SK-N-DZ (cell line): ENCODE measurements around the gene CDH1. TPM values are rescaled to one million over a fixed set of nuclear protein-coding genes. Genes with fewer than 3 reads are reported as not detected.
"Not testable (repeated sequence)": the region's sequence is repeated elsewhere in the genome, so short reads cannot be mapped to it uniquely, and the experiment has no call there.

Experiments
- DNase-seq: peaks from one replicate; pipeline ENCODE4 v3.0.0-alpha.2; 2015; ENCODE audit warnings: low spot score
- polyA plus RNA-seq, 2 experiments: library from polyadenylated mRNA; depleted of rRNA; stranded (reverse); fragments of >200 nt; gene quantifications; 2 replicates each; pipeline ENCODE4 v1.2.3, GENCODE V29; 2014

The CDH1 gene
- polyA plus RNA-seq (2014; cell fraction: cytosol; rRNA removed): not detected in 2 replicates
- polyA plus RNA-seq (2014; cell fraction: nucleus; rRNA removed): not detected in 2 replicates

DNA sequence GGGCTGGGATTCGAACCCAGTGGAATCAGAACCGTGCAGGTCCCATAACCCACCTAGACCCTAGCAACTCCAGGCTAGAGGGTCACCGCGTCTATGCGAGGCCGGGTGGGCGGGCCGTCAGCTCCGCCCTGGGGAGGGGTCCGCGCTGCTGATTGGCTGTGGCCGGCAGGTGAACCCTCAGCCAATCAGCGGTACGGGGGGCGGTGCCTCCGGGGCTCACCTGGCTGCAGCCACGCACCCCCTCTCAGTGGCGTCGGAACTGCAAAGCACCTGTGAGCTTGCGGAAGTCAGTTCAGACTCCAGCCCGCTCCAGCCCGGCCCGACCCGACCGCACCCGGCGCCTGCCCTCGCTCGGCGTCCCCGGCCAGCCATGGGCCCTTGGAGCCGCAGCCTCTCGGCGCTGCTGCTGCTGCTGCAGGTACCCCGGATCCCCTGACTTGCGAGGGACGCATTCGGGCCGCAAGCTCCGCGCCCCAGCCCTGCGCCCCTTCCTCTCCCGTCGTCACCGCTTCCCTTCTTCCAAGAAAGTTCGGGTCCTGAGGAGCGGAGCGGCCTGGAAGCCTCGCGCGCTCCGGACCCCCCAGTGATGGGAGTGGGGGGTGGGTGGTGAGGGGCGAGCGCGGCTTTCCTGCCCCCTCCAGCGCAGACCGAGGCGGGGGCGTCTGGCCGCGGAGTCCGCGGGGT is at the start of gene CDH1:
Gene CDH1 (plus strand): TSS at position 247 of the 684 bp plus-strand sequence. CDS start 124 bp downstream, at position 371.
- no peak for DNase-seq

DNA sequence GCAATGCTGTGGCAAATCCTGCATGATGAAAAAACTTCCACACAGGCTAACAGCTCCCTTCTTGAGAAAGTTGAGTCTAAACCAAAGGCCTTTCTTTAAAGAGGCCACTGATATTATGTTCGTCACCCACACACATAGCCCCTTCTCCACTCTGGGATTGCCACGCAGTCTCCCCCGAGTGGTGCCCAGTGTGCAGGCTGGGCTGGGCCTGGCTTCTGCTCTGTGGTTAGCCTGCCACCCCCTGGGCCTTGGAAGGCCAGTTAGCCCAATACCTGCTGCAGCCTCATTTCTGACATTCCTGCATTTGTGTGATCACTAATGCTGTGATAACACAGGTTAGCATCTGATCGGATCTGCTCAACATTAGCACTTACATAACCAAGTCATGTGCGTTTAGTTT is 47.2 kb upstream of the CDH1 start:
- DNase-seq: no peak

DNA sequence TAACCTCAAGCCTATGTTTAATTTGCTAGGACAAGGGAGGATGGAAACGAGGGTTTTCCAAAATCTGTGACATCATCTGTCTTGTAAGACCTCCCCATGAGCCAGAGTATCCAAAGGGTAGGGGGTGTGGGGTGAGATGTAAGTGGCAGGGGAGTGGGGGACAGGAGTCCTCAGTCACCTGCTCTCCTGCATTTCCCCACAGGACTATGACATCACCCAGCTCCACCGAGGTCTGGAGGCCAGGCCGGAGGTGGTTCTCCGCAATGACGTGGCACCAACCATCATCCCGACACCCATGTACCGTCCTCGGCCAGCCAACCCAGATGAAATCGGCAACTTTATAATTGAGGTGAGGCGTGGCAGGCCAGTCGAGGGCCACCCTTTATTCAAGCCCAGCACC is 41.5 kb upstream of the CDH1 start:
- DNase-seq: no peak

DNA sequence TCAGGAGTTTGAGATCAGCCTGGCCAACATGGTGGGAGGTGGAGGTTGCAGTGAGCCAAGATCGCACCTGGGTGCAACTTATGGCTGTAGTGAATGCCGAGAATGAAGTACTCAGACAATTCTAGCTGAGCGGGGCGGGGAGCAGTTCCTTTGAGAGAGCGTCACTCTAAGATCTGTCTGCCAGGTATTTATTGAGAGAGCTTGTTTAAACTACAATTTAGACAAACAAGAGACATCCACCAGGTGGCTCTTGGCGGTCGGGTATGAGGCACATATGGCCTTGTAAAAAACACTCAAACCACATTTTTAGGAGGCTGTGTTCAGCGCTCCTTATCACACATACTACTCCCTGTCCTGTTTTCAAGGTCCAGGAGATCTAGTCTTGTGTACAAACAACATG is 40.6 kb upstream of the CDH1 start:
- DNase-seq: no peak

DNA sequence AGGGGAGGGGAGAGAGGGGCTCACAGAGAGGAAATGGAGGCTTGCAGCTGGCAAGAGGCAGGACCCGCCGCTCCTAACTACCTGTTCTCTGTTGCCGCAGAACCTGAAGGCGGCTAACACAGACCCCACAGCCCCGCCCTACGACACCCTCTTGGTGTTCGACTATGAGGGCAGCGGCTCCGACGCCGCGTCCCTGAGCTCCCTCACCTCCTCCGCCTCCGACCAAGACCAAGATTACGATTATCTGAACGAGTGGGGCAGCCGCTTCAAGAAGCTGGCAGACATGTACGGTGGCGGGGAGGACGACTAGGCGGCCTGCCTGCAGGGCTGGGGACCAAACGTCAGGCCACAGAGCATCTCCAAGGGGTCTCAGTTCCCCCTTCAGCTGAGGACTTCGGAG is 39.0 kb upstream of the CDH1 start:
- DNase-seq: no peak

DNA sequence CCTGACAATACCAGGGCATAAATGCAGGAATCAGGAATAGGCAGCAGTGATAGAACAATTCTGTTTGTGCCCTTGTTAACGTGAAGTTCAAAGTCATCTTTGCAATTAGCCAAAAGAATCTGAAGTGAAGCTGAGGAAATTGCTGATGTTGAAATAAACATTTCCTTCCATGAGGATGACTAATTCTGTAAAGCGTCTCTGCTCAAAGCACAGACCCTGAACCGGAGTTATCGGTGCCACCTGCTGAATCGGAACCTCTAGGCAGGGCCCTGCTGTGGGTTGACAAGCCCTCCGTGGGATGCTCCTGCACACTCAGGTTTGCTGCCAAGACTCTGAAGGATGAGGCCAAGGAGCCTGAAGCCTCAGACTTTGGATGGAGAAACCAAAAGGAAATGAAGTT is 37.0 kb upstream of the CDH1 start:
- DNase-seq: no peak

DNA sequence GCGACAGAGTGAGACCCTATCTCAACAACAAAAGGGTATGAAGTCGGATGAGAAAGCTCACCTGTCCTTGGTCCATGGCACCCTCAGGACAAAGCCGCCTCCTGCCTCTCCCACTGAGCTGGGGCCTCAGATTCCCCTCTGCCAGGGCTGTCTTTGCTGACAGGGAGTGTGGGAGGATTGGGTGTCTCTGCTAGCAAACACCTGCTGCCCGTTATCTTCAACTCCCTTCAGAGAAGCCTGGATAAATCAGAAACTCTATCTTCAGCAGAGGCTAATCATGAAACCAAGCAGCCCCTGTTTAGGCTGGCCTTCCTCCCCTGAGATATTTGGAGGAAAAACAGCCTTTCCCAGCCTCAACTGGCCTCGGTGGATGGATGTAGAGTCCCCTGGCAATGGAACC is 36.3 kb upstream of the CDH1 start:
- no peak for DNase-seq

DNA sequence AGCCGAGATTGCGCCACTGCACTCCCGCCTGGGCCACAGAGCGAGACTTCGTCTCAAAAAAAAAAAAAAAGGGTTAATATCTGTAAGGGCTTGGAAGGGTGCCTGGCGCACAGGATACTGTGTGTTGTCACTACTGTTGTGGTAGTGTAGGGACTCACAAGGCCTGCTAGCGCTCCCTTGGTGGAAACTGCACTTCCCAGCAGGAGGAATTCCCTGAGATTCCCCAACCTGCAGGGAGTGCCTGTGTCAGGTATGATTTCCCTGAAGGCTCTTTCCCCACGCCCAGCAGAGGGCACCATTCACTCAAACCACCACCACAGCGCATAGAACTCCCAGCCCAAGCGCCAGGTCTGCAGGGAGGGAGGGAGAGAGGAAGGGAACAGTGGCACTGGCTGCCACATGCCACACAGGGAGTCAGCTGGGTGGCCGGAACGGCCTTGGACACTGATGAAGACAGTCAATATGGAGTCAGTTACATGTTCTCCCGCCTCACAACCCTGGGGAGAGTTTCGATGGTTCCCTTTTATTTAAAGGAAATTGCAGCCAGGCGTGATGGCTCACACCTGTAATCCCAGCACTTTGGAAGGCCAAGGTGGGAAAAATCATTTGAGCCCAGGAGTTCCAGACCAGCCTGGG is 32.7 kb upstream of the CDH1 start:
- peak; percentile 71 for DNase-seq

DNA sequence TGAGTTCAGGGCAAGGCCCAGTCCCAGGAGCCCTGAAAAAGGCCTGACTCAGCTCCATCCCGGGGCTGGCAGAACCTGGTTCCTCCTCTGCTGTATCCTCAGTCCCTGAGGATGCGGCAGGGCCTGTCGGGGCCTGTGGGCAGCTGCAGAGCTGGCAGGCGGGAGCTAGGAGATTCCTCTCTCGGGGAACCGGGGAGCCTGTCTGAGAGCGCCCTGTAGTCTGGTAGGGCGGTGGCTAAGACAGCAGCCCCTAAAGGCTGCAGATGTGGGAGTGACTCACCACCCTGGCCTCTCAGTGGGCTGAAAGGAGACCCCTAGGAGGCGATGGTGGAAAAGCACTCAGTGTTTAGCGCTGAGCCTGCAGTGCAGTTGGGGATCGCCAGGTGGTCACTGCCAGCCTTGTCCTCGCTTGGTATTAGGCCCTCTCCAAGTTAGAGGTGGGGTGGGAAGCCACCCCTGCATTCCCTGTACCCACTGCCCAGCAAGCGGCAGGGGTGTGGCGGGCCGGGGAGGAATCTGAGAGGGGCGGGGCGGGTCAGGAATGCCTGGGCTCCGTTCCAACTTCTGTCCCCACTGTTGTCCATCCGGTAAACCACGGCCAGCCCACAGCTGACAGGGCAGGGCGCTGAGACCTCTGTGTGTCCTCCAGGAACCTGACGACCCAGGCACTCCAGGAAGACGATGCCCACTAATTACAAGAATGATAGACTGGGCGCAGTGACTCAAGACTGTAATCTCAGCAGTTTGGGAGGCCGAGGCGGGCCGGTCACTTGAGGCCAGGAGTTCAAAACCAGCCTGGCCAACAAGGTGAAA is 29.5 kb upstream of the CDH1 start:
- no peak for DNase-seq

DNA sequence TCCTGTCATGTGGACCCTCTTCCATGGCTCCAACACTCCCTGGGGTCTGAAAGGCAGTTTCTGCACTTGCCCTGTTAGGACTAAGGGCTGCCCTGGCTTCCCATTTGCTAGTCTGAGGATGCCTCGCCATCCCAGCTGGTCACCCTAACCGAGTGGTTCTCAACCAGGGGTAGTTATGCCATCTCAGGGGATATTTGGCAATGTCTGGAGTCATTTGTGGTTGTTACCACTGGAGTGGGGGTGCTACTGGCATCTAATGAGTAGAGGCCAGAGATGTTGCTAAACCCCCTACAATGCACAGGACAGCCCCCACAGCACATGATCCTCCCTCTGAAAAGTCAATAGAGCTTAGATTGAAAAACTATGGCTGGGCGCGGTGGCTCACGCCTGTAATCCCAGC is 26.9 kb upstream of the CDH1 start:
- DNase-seq: no peak

DNA sequence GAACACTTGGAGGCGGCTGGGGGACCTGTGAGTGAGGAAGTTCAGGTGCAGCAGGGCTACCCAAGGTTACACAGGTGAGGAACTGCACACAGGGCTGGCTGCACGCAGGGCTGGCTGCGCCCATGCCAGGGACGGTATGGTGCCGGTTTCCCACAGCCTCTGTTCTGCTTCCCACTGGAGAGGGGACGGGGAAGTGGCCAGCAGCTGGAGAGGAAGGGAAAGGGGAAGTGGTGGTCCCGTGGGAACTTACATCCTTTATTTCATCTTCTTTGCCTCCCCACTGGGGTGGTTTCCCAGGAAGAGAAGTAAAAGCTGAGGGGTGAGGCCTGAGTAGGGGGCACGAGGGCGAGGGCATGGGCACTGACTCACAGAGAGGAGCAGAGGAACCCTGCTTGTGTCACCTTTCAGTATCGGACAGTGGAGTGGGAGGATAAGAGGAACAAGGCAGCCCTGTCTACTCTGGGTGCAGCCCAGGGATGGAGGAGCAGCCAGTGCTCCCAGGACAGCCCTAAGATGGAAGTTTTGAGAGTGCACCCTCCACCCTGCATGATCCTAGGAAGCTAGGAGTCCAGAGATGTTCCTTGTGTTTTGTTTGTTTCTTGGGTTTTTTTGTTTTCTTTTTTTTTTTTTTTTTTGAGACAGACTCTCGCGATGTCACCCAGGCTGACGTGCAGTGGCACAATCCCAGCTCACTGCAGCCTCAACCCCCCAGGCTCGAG is 25.5 kb upstream of the CDH1 start:
- no peak for DNase-seq

DNA sequence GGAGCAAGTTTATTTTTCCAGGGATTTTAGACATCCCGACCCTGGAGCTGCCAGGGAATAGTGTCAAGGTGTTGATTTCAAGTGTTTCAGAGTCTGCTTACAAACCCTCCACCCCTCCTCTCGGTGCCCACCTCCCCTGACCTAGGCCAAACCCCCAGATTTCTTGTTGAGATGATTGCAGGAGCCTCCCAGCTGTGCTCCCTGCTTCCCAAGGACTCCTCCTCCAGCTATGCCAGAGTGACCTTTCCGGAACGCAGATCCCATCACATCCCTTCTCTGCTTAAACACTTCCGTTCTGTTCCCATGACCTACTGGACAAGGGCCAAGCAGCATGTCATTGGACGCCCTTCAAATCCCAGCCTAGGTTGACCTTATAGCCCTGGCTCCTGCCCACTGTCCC is 23.7 kb upstream of the CDH1 start:
- no peak for DNase-seq

DNA sequence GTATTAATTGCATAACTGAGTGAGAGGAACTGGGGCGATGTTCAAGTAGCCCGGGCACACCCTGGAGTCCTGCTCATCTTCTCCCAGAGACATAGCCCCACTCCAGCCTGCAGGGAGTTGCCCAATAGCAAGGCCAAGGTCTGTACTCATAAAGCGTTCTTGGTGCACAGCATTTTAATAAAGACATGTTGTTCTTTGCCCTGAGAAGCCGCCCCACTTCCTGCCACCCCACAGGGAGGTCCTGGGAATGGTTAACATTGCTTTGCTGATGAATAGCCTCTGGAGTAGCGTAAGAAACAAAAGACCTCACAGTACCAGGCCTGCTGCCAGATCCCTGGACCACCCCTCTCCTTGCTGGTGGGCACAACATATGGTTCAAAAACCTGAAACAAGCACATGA is 21.6 kb upstream of the CDH1 start:
- DNase-seq: no peak

DNA sequence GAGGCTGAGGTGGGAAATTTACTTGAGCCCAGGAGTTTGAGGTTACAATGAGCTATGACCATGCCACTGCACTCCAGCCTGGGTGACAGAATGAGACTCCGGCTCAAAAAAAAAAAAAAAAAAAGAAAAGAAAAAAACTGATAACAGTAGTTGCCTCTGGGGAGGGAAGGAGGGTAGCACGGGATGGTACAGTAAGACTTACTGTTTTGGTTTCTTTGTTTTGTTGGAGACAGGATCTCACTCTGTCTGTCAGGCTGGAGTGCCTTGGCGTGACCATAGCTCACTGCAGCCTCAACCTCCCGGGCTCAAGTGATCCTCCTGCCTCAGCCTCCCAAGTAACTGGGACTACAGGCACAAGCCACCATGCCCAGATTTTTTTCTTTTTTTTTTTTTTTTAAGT is 20.6 kb upstream of the CDH1 start:
- DNase-seq: not testable (repeated sequence)

DNA sequence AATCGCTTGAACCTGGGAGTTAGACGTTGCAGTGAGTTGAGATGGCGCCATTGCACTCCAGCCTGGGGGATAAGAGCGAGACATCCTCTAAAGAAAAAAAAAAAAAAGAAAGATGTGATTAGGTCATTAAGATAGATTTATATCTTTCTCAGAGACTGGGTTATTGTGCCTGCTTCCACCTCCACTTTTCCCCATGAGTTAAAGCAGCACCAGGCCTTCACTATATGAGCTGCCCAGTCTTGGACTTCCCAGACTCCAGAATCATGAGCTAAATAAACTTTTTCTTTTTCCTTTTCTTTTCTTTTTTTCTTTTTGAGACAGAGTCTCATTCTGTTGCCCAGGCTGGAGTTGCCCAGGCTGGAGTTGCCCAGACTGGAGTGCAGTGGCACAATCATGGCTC is 19.4 kb upstream of the CDH1 start:
- no peak for DNase-seq

DNA sequence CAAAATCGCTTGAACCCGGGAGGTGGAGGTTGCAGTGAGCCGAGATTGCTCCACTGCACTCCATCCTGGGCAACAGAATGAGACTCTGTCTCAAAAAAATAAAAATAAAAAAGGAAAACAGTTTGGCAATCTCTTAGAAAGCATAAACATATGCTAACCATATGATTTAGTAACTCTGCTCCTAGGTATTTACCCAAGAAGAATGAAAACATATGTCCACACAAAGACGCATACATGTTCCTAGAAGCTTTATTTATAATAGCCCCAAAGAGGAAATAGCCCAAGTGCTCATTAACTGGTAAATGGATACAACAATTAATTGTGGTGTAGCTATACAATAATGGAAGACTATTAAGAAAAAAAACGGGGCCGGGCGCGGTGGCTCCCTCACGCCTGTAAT is 18.5 kb upstream of the CDH1 start:
- no peak for DNase-seq

DNA sequence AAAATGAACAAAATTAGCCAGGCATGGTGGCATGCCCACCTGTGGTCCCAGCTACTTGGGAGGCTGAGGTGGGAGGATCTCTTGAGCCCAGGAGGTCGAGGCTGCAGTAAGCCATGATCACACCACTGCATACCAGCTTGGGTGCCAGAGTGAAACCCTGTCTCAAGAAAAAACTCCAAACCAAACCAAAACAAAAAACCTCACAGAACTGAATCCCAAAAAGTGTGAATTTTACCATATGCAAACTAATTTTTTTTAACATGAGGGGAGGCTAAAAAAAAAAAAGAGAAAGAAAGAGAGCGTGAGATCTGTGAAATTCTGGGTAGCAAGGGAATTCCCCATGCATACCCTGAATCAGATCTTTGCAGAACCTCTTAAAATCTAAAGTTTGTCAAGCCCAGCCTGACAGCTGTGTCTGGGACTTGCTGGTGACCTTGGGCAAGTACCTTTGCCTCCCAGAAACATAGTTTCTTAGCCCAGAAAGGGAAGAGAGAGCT is 17.1 kb upstream of the CDH1 start:
- DNase-seq: no peak

DNA sequence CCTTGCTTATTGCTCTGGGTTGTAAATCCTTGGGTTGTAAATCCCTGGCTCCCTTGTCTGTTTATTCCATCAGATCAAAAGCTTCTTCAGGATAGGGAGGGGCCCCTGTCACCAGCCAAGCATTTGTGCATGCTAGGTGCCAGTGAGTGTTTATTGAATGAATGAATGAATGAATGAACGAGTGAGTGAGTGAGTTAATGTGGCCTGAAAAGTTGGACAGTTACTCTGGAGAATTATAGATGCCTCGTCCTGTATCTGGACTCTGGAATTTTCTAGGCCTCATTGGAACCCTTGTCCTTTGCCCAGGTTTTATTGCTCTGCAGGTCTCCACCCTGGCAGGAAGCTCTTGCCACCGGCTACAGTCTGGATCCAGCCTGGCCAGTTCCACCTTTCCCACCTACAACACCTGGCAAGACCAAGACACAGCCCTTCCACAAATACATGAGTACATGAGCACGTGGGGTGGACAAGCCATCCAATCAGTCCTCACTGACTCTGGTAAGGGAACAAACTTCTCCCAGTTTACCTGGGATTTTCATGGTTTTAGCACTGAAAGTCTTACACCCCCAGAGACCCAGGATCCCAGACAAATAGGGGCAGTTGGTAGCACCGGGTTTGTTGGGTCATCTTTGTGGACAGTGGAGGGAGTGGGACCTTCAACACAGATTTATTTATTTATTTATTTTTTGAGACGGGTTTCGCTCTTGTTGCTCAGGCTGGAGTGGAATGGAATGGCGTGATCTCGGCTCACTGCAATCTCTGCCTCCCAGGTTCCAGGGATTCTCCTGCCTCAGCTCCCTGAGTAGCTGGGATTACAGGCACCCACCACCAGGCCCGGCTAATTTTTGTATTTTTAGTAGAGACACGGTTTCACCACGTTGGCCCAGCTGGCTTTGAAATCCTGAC is 14.7 kb upstream of the CDH1 start:
- DNase-seq: no peak

DNA sequence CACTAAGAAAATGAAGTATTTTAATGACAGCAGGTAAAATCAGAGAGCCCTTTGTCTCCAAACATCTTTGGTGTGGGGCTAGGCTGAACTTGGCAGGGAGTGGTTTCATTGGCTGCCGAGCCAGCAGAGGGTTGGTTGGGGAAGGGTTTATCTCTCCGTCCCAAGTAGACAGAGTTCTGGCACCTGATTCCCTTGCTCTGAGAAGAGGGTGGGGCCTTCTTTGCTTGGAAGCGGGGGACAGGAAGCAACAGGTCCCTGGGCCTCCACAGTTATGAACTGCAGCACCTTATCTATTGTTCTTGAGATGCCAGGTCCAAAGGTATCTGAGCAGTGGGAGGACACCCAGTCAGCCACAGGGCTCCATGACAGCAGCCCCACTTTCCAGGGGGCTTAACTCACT is 12.3 kb upstream of the CDH1 start:
- DNase-seq: no peak

DNA sequence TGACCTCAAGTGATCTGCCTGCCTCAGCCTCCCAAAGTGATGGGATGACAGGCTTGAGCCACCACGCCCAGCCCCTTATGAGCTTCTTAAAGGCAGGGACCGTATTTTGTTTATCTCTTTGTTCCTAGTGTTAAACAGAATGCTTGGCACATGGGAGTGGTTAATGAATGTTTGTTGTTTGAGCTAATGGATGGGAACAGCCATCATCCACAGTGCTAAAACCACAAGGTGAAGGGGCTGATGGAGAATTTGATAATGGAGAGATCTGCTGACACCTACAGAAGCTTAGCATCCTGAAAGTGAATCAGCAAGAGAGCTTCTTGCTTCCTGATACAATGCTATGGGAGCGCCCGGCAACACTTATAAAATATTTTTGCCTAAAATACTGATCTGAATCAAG is 8.6 kb upstream of the CDH1 start:
- no peak for DNase-seq

DNA sequence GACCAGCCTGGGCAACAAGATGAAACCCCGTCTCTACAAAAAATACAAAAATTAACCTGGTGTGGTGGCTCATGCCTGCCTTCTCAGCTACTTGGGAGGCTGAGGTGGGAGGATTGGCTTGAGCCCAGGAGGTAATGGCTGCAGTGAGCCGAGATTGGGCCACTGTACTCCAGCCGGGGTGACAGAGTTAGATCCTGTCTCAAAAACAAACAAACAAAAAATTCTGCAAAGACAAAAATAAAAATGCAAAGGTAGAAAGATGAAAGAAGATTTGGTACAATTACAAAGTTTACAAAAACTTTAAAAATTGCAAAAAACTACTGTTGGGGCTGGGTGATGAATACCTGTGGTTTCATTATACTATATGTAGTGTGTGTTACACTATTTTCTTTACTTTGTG is 5.5 kb upstream of the CDH1 start:
- DNase-seq: no peak
